A549 (cell line): Measurements from ENCODE around the gene REV1.

ENCODE experiments used
- EHMT2 ChIP-seq: fragments of 200-600 bp; sonication (generic); IDR thresholded peaks from 2 replicates; pipeline ENCODE4 v1.6.1; 2016; ENCODE audit warnings: antibody characterized with exemption, low read depth, mild to moderate bottlenecking, moderate library complexity
- EP300 ChIP-seq, 2 experiments: fragments of >200 bp; sonication (Bioruptor Twin); formaldehyde crosslinking; IDR thresholded peaks; 2 replicates in 1 of 2; 3 replicates in 1 of 2; pipeline ENCODE4 v1.6.1; 2016 to 2017
- MAFK ChIP-seq: fragments of 450-650 bp; IDR thresholded peaks from 2 replicates; pipeline ENCODE4 v1.6.1; 2014; ENCODE audit not compliant: partially characterized antibody
- RAD21 ChIP-seq, 2 experiments: fragments of >200 bp in 1 of 2; sonication (Bioruptor Twin) in 1 of 2; formaldehyde crosslinking in 1 of 2; IDR thresholded peaks in 1 of 2; conservative IDR thresholded peaks in 1 of 2; 2 replicates in 1 of 2; 3 replicates in 1 of 2; pipeline ENCODE4 v1.6.1; 2012 to 2018; ENCODE audit warnings: inconsistent platforms in 1 of 2
- ZFP36 ChIP-seq: fragments of 450-650 bp; IDR thresholded peaks from 2 replicates; pipeline ENCODE4 v1.6.1; 2014; ENCODE audit warnings: borderline replicate concordance; ENCODE audit not compliant: partially characterized antibody
- TF ChIP-seq, protein P1 (sequence below): fragments of >200 bp; sonication (Bioruptor Twin); formaldehyde crosslinking; IDR thresholded peaks from 3 replicates; pipeline ENCODE4 v1.5.1; 2016

DNA sequence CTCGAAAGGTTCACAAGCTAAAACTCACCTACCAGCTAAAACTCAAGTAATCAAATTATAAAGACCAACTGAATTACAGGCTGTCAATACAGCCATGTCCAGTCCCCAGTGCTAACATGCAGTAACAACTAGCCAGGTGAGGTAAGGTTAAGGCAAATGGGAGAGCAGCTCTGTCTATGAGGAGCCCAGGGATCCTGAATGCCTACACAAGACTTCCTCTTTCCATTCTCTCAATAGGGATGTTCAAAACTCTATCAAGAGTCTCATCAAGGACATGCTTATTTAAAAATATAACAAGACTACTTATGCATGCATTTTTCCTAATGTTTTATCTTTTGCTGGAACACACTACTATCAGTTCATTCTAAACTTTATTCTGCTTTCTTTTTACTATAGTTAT is 20.4 kb downstream of the REV1 start:
- no peak for TF ChIP-seq RAD21 (conservative IDR thresholded peaks at IDR 0.05 in 1 of 2, IDR thresholded peaks at IDR 0.05 in 1 of 2)
- TF ChIP-seq ZFP36 = no peak
- TF ChIP-seq, protein P1, sequence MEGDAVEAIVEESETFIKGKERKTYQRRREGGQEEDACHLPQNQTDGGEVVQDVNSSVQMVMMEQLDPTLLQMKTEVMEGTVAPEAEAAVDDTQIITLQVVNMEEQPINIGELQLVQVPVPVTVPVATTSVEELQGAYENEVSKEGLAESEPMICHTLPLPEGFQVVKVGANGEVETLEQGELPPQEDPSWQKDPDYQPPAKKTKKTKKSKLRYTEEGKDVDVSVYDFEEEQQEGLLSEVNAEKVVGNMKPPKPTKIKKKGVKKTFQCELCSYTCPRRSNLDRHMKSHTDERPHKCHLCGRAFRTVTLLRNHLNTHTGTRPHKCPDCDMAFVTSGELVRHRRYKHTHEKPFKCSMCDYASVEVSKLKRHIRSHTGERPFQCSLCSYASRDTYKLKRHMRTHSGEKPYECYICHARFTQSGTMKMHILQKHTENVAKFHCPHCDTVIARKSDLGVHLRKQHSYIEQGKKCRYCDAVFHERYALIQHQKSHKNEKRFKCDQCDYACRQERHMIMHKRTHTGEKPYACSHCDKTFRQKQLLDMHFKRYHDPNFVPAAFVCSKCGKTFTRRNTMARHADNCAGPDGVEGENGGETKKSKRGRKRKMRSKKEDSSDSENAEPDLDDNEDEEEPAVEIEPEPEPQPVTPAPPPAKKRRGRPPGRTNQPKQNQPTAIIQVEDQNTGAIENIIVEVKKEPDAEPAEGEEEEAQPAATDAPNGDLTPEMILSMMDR = no peak
- no peak for TF ChIP-seq EHMT2
- no peak for TF ChIP-seq MAFK
- TF ChIP-seq EP300 (IDR thresholded peaks at IDR 0.05) = no peak
